ENCODE measurements around the gene TMA7B.

- TF ChIP-seq EP300 (IDR thresholded peaks at IDR 0.05) (no peak), CTCF (IDR thresholded peaks at IDR 0.05) (no peak)
These were observed 16.9 kb upstream of the TMA7B start for GRCh38 chr22:39943337-39943736.
